Liver (tissue), 9 donors: ENCODE results near the gene CDH20. TPM values are rescaled to one million over a fixed set of nuclear protein-coding genes. Genes with fewer than 3 reads are reported as not detected.

Experiments
- DNase-seq: peaks from one replicate; pipeline ENCODE4 v3.0.0-alpha.2; 2017; ENCODE audit warnings: low spot score
- H3K27ac ChIP-seq, 2 donors: one replicate each; pipeline ENCODE4 v1.7.0; 2013; ENCODE audit warnings: inconsistent platforms in 2 of 2, low read length in 2 of 2, control low read depth in 1 of 2, low read depth in 1 of 2, mild to moderate bottlenecking in 1 of 2
- H3K27me3 ChIP-seq, 4 donors: one replicate each; pipeline versions ENCODE4 v1.6.1 to v1.7.0; 2013; ENCODE audit warnings: low read length in 3 of 4, inconsistent platforms in 1 of 4, mild to moderate bottlenecking in 1 of 4, moderate library complexity in 1 of 4; ENCODE audit not compliant: control insufficient read depth in 4 of 4, insufficient read depth in 4 of 4
- H3K36me3 ChIP-seq, 4 donors: one replicate each; pipeline versions ENCODE4 v1.6.1 to v1.7.0; 2013; ENCODE audit warnings: low read length in 3 of 4, mild to moderate bottlenecking in 3 of 4, low read depth in 1 of 4, moderate library complexity in 1 of 4; ENCODE audit not compliant: control insufficient read depth in 4 of 4, insufficient read depth in 3 of 4
- H3K4me1 ChIP-seq, 4 donors: one replicate each; pipeline versions ENCODE4 v1.6.1 to v1.7.0; 2013; ENCODE audit warnings: low read length in 3 of 4, mild to moderate bottlenecking in 3 of 4, moderate library complexity in 1 of 4; ENCODE audit not compliant: control insufficient read depth in 4 of 4, insufficient read depth in 4 of 4
- H3K4me3 ChIP-seq, 3 donors: one replicate each; pipeline versions ENCODE4 v1.6.1 to v1.7.0; 2013; ENCODE audit warnings: low read length in 3 of 3, control low read depth in 1 of 3, low read depth in 1 of 3, mild to moderate bottlenecking in 1 of 3
- H3K9ac ChIP-seq, 2 donors: one replicate each; pipeline ENCODE4 v1.7.0; 2013; ENCODE audit warnings: low read length in 2 of 2, mild to moderate bottlenecking in 2 of 2, moderate library complexity in 2 of 2, control low read depth in 1 of 2, low read depth in 1 of 2
- H3K9me3 ChIP-seq, 4 donors: one replicate each; pipeline versions ENCODE4 v1.6.1 to v1.7.0; 2013; ENCODE audit warnings: low read length in 3 of 4; ENCODE audit not compliant: control insufficient read depth in 4 of 4
- CTCF ChIP-seq: fragments of 150-350 bp; IDR thresholded peaks from 2 replicates; pipeline ENCODE4 v1.5.1; 2017; ENCODE audit warnings: improper control_type of control experiment, low read depth, low read length; ENCODE audit not compliant: missing input control
- EGR1 ChIP-seq, 2 donors: IDR thresholded peaks; 2 replicates each; pipeline ENCODE4 v1.6.1; 2016 to 2018; ENCODE audit warnings: antibody characterized with exemption in 2 of 2, low read depth in 2 of 2
- FOXA1 ChIP-seq: IDR thresholded peaks from 2 replicates; pipeline ENCODE4 v1.6.1; 2016; ENCODE audit warnings: antibody characterized with exemption
- FOXA2 ChIP-seq: IDR thresholded peaks from 2 replicates; pipeline ENCODE4 v1.6.1; 2016; ENCODE audit warnings: antibody characterized with exemption
- GABPA ChIP-seq, 2 donors: IDR thresholded peaks in 1 of 2; conservative IDR thresholded peaks in 1 of 2; 2 replicates each; pipeline ENCODE4 v1.6.1; 2016; ENCODE audit warnings: antibody characterized with exemption in 2 of 2, mild to moderate bottlenecking in 1 of 2, moderate library complexity in 1 of 2
- HNF4A ChIP-seq, 2 donors: conservative IDR thresholded peaks; 2 replicates each; pipeline ENCODE4 v1.6.1; 2016; ENCODE audit warnings: antibody characterized with exemption in 2 of 2, mild to moderate bottlenecking in 2 of 2
- HNF4G ChIP-seq: IDR thresholded peaks from 2 replicates; pipeline ENCODE4 v1.6.1; 2016; ENCODE audit warnings: antibody characterized with exemption
- JUND ChIP-seq, 2 donors: IDR thresholded peaks; 2 replicates each; pipeline ENCODE4 v1.6.1; 2016; ENCODE audit warnings: antibody characterized with exemption in 2 of 2
- MAX ChIP-seq: IDR thresholded peaks from 2 replicates; pipeline ENCODE4 v1.6.1; 2016; ENCODE audit warnings: antibody characterized with exemption
- NR2F2 ChIP-seq: IDR thresholded peaks from 2 replicates; pipeline ENCODE4 v1.6.1; 2016; ENCODE audit warnings: antibody characterized with exemption
- RAD21 ChIP-seq, 2 donors: IDR thresholded peaks; 2 replicates each; pipeline ENCODE4 v1.6.1; 2016; ENCODE audit warnings: antibody characterized with exemption in 2 of 2, mild to moderate bottlenecking in 2 of 2
- REST ChIP-seq: IDR thresholded peaks from 2 replicates; pipeline ENCODE4 v1.6.1; 2016; ENCODE audit warnings: antibody characterized with exemption, mild to moderate bottlenecking
- RXRA ChIP-seq, 2 donors: IDR thresholded peaks; 2 replicates each; pipeline ENCODE4 v1.6.1; 2017 to 2018; ENCODE audit warnings: antibody characterized with exemption in 2 of 2, mild to moderate bottlenecking in 1 of 2
- SP1 ChIP-seq: IDR thresholded peaks from 2 replicates; pipeline ENCODE4 v1.6.1; 2018; ENCODE audit warnings: antibody characterized with exemption, mild to moderate bottlenecking
- TAF1 ChIP-seq: conservative IDR thresholded peaks from 2 replicates; pipeline ENCODE4 v1.6.1; 2016; ENCODE audit warnings: antibody characterized with exemption, mild to moderate bottlenecking
- YY1 ChIP-seq: IDR thresholded peaks from 2 replicates; pipeline ENCODE4 v1.6.1; 2016; ENCODE audit warnings: antibody characterized with exemption, mild to moderate bottlenecking
- ZBTB33 ChIP-seq: IDR thresholded peaks from 2 replicates; pipeline ENCODE4 v1.6.1; 2016; ENCODE audit warnings: antibody characterized with exemption
- WGBS: extraction: QIAGEN DNeasy Blood & Tissue Kit; methylation state at CpG from one replicate; pipeline ENCODE4 v1.1.7; 2013; 5-methylcytosine and 5-hydroxymethylcytosine counted together
- polyA plus RNA-seq, 2 donors: library from polyadenylated mRNA; stranded (reverse) in 1 of 2; unstranded in 1 of 2; fragments of 200-250 nt in 1 of 2; fragments of >200 nt in 1 of 2; fragmentation: Nextera tagmentation in 1 of 2; extraction: Ambion mirVana in 1 of 2; gene quantifications; one replicate each; pipeline versions ENCODE4 v1.2.1 to v1.2.3, GENCODE V29; 2013 to 2015
- total RNA-seq, 2 donors: library from RNA; depleted of rRNA; stranded (reverse); fragments of >200 nt; gene quantifications; one replicate each; pipeline ENCODE4 v1.2.3, GENCODE V29; 2014
- donor health status: healthy.
- donor health status: healthy.
- donor health status: healthy.
- donor health status: healthy.
- donor health status: healthy.

Gene CDH20
- total and polyA plus RNA-seq, 4 donors, result 0.08 to 0.11 (median 0.09) TPM; not detected in 1

GRCh38 chr18:61348230-61348629 is 15.0 kb downstream of the CDH20 start (continued):
- no peak for TF ChIP-seq REST
- TF ChIP-seq FOXA1, result no peak
- TF ChIP-seq HNF4A (conservative IDR thresholded peaks at IDR 0.05), result no peak

GRCh38 chr18:61350578-61350977 is 17.3 kb downstream of the CDH20 start:
- Histone ChIP-seq H3K36me3 (no peaks in the 10 kb centered on the region), H3K4me1 (no peaks in the 10 kb centered on the region), H3K27ac (no peak overlapping the region), H3K9ac (no peak overlapping the region), H3K27me3 (peaks cover 0 to 2% (median 0%) of the 10 kb centered on the region in 4 donors), H3K4me3 (no peak overlapping the region), H3K9me3 (no peaks in the 10 kb centered on the region)
- TF ChIP-seq JUND (IDR thresholded peaks at IDR 0.05), result no peak
- TF ChIP-seq RAD21 (IDR thresholded peaks at IDR 0.05), result no peak
- no peak for TF ChIP-seq GABPA (IDR thresholded peaks at IDR 0.05 in 1 of 2, conservative IDR thresholded peaks at IDR 0.05 in 1 of 2)
- no peak for TF ChIP-seq REST
- no peak for TF ChIP-seq RXRA (IDR thresholded peaks at IDR 0.05)
- TF ChIP-seq HNF4G, result no peak
- TF ChIP-seq HNF4A (conservative IDR thresholded peaks at IDR 0.05), result no peak
- TF ChIP-seq MAX, result no peak
- TF ChIP-seq ZBTB33, result no peak
- no peak for TF ChIP-seq FOXA1
- TF ChIP-seq SP1, result no peak
- no peak for TF ChIP-seq EGR1 (IDR thresholded peaks at IDR 0.05; ENCODE audit: low read depth in 2 of 2)
- no peak for TF ChIP-seq TAF1
- no peak for TF ChIP-seq YY1
- no peak for TF ChIP-seq FOXA2
- TF ChIP-seq CTCF, result no peak
- no peak for TF ChIP-seq NR2F2
- 81% methylated on average over 2 of the region's 2 CpGs for WGBS
- DNase-seq, result no peak
